Middle frontal gyrus (tissue), 1 donor: ENCODE data around the gene SCYL1.
"Not testable (repeated sequence)": the region's sequence is repeated elsewhere in the genome, so short reads cannot be mapped to it uniquely, and the experiment has no call there.

Source experiments
- DNase-seq: peaks from one replicate; pipeline ENCODE4 v3.0.0-alpha.2; 2015; ENCODE audit warnings: low spot score; ENCODE audit errors: extremely low spot score

The SCYL1 gene

GRCh38 chr11:65505466-65506289, 19.2 kb upstream of the SCYL1 start:
- no peak for DNase-seq

GRCh38 chr11:65506290-65506771, 18.6 kb upstream of the SCYL1 start:
- DNase-seq: no peak

- no peak for DNase-seq
These were observed 17.9 kb upstream of the SCYL1 start for GRCh38 chr11:65506772-65507505.

- not testable (repeated sequence) for DNase-seq
These were observed 12.6 kb upstream of the SCYL1 start for GRCh38 chr11:65512311-65512710.

- no peak for DNase-seq
These were observed 8.5 kb upstream of the SCYL1 start for GRCh38 chr11:65516135-65516968.

- not testable (repeated sequence) for DNase-seq
These were observed 5.8 kb upstream of the SCYL1 start for GRCh38 chr11:65518941-65519549.

GRCh38 chr11:65521777-65522521, 2.9 kb upstream of the SCYL1 start:
- not testable (repeated sequence) for DNase-seq

GRCh38 chr11:65522718-65523630, 1.9 kb upstream of the SCYL1 start:
- DNase-seq: not testable (repeated sequence)

- DNase-seq: not testable (repeated sequence)
These were observed 1.3 kb upstream of the SCYL1 start for GRCh38 chr11:65523631-65523968.

- DNase-seq: no peak
These were observed 706 bp upstream of the SCYL1 start for GRCh38 chr11:65524014-65524740.

- no peak for DNase-seq
These were observed 930 bp downstream of the SCYL1 start for GRCh38 chr11:65525546-65526480.

- DNase-seq: no peak
These were observed 1.9 kb downstream of the SCYL1 start for GRCh38 chr11:65526744-65527143.

GRCh38 chr11:65528819-65529350, 4.0 kb downstream of the SCYL1 start:
- no peak for DNase-seq

- DNase-seq: no peak
These were observed 4.7 kb downstream of the SCYL1 start for GRCh38 chr11:65529475-65530156.

GRCh38 chr11:65530157-65530496, 5.2 kb downstream of the SCYL1 start:
- no peak for DNase-seq

- no peak for DNase-seq
These were observed 7.6 kb downstream of the SCYL1 start for GRCh38 chr11:65532388-65533064.
